ENCODE measurements around the gene DAP3. TPM values are rescaled to one million over a fixed set of nuclear protein-coding genes. Genes with fewer than 3 reads are reported as not detected.
A peak's percentile ranks its signal among the peaks of the same experiment; 100 is the strongest.
"Not testable (repeated sequence)": the region's sequence is repeated elsewhere in the genome, so short reads cannot be mapped to it uniquely, and the experiment has no call there.

Gene DAP3
- total RNA-seq, 1 donor from 2014 or later: 104 TPM

DNA sequence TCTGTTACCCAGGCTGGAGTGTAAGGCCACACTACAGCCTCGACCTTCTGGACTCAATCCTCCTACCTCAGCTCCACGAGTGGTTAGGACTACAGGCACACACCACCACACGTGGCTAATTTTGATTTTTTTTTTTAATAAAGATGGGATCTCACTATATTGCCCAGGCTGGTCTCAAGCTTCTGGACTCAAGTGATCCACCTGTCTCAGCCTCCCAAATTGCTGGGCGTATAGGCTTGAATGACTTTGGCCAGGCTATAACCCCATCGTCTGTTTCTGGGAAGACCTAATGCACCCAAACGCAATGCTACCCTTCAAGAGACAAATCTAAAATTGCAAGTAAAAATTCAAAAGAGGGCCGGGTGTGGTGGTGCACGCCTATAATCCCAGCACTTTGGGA, 52.1 kb downstream of the DAP3 start:
- TF ChIP-seq, protein P1, sequence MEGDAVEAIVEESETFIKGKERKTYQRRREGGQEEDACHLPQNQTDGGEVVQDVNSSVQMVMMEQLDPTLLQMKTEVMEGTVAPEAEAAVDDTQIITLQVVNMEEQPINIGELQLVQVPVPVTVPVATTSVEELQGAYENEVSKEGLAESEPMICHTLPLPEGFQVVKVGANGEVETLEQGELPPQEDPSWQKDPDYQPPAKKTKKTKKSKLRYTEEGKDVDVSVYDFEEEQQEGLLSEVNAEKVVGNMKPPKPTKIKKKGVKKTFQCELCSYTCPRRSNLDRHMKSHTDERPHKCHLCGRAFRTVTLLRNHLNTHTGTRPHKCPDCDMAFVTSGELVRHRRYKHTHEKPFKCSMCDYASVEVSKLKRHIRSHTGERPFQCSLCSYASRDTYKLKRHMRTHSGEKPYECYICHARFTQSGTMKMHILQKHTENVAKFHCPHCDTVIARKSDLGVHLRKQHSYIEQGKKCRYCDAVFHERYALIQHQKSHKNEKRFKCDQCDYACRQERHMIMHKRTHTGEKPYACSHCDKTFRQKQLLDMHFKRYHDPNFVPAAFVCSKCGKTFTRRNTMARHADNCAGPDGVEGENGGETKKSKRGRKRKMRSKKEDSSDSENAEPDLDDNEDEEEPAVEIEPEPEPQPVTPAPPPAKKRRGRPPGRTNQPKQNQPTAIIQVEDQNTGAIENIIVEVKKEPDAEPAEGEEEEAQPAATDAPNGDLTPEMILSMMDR (conservative IDR thresholded peaks at IDR 0.05; ENCODE audit: low read depth, low read length): no peak
- H3K4me3 ChIP-seq (ENCODE audit: low read depth, low read length): no peak overlapping the region
- DNase-seq (ENCODE audit: low read depth): no peak

DNA sequence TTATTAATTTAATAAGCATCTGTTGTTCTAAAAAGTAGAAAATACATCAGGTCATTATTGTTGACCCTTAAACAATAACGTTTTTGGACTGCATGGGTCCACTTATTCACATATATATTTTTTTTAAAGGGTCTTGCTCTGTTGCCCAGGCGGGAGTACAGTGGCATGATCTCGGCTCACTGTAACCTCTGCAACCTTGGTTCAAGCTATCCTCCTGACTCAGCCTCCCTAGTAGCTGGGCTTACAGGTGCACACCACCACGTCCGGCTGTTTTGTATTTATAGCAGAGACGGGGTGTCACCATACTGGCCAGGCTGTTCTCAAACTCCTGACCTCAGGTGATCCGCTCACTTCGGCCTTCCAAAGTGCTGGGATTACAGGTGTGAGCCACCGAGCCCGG, 53.0 kb downstream of the DAP3 start:
- no peak for DNase-seq (ENCODE audit: low read depth)
- no peak overlapping the region for H3K4me3 ChIP-seq (ENCODE audit: low read depth, low read length)
- TF ChIP-seq, protein P1 (conservative IDR thresholded peaks at IDR 0.05; ENCODE audit: low read depth, low read length): no peak

DNA sequence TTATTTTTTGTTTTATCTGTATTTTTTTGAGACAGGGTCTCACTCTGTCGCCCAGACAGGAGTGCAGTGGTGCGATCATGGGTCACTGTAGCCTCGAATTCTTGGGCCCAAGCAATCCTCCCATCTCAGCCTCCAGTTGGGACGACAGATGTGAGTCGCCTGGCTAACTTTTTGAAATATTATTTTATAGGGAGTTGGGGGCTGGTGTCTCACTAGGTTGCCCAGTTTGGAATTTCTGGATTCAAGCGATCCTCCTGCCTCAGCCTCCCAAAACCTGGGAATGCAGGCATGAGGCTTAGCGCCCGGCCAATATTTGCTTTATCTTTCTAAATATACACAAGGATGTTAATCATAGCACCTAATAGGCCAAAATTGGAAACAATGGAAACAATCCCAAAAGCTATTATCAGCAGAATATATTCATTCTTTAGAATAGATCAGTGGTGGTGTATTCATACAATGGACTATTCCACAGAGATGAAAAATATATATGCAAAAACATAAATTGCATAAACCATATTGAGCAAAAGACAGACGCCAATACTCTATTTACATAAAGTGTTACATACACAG, 55.9 kb downstream of the DAP3 start:
- DNase-seq (ENCODE audit: low read depth): no peak
- TF ChIP-seq, protein P1 (conservative IDR thresholded peaks at IDR 0.05; ENCODE audit: low read depth, low read length): no peak
- H3K4me3 ChIP-seq (ENCODE audit: low read depth, low read length): peak overlapping the region; percentile 90

DNA sequence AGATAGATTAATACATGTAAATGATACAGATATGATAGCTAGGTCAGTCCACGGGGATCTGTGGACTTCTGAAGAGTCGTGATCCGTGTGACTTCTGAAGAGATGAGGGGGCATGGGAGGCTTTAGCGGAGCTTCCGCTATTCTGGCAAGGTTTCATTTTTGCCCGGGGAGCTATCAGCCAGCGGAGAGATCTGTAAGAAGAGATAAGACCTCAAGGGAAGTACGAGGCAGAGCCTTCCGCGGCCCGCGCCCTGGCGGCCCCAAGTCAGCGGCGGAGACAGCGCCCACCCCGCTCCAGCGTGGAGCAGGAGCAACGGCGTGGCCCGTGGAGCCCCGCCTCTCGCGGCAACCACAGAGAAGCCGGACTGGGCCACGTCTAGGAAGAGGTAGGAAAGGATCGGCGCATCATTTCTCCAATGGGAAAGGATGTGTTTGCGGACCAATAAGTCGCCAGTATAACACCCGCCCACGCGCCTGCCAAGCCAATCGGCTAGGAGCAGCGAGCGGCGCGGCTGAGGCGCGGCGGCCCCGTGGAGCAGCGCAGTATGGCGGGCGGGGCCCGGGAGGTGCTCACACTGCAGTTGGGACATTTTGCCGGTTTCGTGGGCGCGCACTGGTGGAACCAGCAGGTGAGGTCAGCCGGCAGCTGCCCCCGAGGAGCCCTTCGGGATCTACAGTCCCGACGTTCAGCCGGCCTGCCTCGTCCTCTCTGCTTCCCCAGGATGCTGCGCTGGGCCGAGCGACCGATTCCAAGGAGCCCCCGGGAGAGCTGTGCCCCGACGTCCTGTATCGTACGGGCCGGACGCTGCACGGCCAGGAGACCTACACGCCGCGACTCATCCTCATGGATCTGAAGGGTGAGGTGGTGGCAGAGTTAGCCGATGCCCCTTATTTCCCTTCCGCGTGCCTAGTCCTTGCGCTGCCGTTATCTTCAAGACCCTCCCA, 56.7 kb downstream of the DAP3 start:
- DNase-seq (ENCODE audit: low read depth): peak; percentile 83
- peak overlapping the region; percentile 90 for H3K4me3 ChIP-seq (ENCODE audit: low read depth, low read length)

DNA sequence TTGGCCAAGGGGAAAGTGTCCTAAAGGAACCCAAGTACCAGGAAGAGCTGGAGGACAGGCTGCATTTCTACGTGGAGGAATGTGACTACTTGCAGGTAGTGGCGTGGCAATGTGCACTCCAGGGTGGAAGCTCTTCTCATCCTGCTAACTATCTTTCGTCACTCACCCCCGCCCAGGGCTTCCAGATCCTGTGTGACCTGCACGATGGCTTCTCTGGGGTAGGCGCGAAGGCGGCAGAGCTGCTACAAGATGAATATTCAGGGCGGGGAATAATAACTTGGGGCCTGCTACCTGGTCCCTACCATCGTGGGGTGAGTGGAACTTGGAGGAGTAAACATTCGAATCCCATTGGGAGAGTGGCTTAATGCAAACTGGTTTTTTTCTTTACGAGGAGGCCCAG, 58.7 kb downstream of the DAP3 start:
- not testable (repeated sequence) for DNase-seq (ENCODE audit: low read depth); H3K4me3 ChIP-seq (ENCODE audit: low read depth, low read length)

DNA sequence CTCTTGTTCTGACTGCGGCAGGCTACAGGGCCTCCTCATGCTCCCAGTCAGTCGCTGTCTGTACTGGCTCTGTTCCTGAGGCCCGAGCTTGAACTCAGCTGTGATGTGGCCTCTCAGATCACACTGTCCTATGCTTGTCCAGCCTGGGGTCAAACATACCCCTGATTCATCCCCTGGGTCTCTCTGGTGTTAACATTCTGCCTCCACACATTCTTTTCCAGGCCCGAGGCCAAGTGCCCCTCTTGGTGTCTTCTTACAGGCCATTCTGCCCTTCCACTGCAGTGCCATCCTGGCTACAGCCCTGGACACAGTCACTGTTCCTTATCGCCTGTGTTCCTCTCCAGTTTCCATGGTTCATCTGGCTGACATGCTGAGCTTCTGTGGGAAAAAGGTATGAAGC, 59.2 kb downstream of the DAP3 start:
- H3K4me3 ChIP-seq (ENCODE audit: low read depth, low read length); DNase-seq (ENCODE audit: low read depth): not testable (repeated sequence)

DNA sequence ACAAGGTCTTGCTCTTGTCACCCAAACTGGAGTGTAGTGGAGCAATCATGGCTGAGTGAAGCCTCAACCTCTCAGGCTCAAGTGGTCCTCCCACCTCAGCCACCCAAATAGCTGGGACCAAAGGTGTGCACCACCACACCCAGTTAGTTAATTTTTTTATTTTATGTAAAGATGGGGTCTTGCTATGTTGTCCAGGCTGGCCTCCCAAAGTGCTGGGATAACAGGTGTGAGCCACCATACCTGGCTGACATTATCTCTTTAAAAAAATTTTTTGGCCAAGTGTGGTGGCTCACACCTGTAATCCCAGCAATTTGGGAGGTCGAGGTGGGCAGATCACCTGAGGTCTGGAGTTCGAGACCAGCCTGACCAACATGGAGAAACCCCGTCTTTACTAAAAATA, 70.1 kb downstream of the DAP3 start:
- not testable (repeated sequence) for H3K4me3 ChIP-seq (ENCODE audit: low read depth, low read length); DNase-seq (ENCODE audit: low read depth)

DNA sequence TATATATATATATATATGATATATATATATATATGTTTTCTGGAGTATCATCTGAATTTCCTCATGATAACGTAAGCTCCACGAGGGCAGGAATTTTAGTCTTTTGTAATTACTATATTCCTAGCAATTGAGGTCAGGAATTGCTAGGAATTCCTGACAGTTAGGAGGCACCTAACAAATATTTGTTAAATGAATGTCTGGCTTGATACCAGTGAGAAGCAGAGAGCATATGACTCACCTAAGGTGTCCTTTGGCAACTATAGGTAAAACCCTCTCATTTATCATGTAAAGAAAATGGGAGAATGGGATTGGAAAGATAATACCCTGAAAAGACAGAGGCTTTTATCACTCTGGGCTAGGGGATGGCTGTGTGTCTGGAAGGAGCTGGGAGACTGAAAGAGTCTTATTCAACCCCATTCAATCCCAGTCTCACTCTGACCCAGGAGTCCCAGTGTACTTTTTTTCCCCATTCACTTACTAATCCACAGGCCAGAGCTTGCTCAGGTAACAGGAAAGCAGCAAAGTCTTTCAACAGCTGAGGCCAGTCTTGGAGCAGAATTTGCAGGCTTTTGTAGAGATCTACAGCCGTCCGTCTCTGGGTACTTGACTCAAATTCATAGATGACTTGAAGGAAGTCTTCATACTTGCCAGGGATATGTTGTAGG, 71.2 kb downstream of the DAP3 start:
- no peak overlapping the region for H3K4me3 ChIP-seq (ENCODE audit: low read depth, low read length)
- no peak for DNase-seq (ENCODE audit: low read depth)
- TF ChIP-seq, protein P1 (conservative IDR thresholded peaks at IDR 0.05; ENCODE audit: low read depth, low read length): no peak

All from epithelial cell of proximal tubule (primary cell).